ENCODE measurements around the gene KCNK5.

KCNK5 gene

GRCh38 chr6:39181333-39181732 lies 47.9 kb downstream of the KCNK5 start:
- Histone ChIP-seq H4K20me1 (no peaks in the 10 kb centered on the region), H3K9me3 (peaks cover 18% of the 10 kb centered on the region), H3K4me1 (no peaks in the 10 kb centered on the region), H3K4me2 (no peak overlapping the region), H3K4me3 (no peak overlapping the region), H3K27ac (no peak overlapping the region), H3K27me3 (no peaks in the 10 kb centered on the region), H3K36me3 (no peaks in the 10 kb centered on the region), H3K9ac (no peak overlapping the region)
- TF ChIP-seq Cebpa-rat (IDR thresholded peaks at IDR 0.05) = no peak

- no peak for TF ChIP-seq Cebpa-rat (IDR thresholded peaks at IDR 0.05)
- H3K36me3 ChIP-seq = no peaks in the 10 kb centered on the region
- no peaks in the 10 kb centered on the region for H3K4me1 ChIP-seq
- H3K4me2 ChIP-seq = no peak overlapping the region
- H3K27ac ChIP-seq = no peak overlapping the region
- H4K20me1 ChIP-seq = no peaks in the 10 kb centered on the region
- H3K9ac ChIP-seq = no peak overlapping the region
- no peaks in the 10 kb centered on the region for H3K27me3 ChIP-seq
- no peak overlapping the region for H3K4me3 ChIP-seq
- H3K9me3 ChIP-seq = peaks cover 24% of the 10 kb centered on the region
Observed at GRCh38 chr6:39178804-39179203, 50.5 kb downstream of the KCNK5 start.

- Histone ChIP-seq H3K27ac (no peak overlapping the region), H3K4me3 (no peak overlapping the region), H3K9me3 (peaks cover 24% of the 10 kb centered on the region), H3K4me1 (no peaks in the 10 kb centered on the region), H4K20me1 (no peaks in the 10 kb centered on the region), H3K36me3 (no peaks in the 10 kb centered on the region), H3K4me2 (no peak overlapping the region), H3K9ac (no peak overlapping the region), H3K27me3 (no peaks in the 10 kb centered on the region)
- no peak for TF ChIP-seq Cebpa-rat (IDR thresholded peaks at IDR 0.05)
Observed at GRCh38 chr6:39178235-39178634, 51.0 kb downstream of the KCNK5 start.

GRCh38 chr6:39177130-39177529 lies 52.1 kb downstream of the KCNK5 start:
- TF ChIP-seq Cebpa-rat (IDR thresholded peaks at IDR 0.05) = no peak
- Histone ChIP-seq H3K27me3 (no peaks in the 10 kb centered on the region), H3K9me3 (peaks cover 28% of the 10 kb centered on the region), H3K9ac (no peak overlapping the region), H3K4me2 (no peak overlapping the region), H3K4me1 (no peaks in the 10 kb centered on the region), H4K20me1 (no peaks in the 10 kb centered on the region), H3K4me3 (no peak overlapping the region), H3K27ac (no peak overlapping the region), H3K36me3 (no peaks in the 10 kb centered on the region)

GRCh38 chr6:39173270-39173669 lies 56.0 kb downstream of the KCNK5 start:
- Histone ChIP-seq H3K36me3 (no peaks in the 10 kb centered on the region), H4K20me1 (no peaks in the 10 kb centered on the region), H3K9me3 (peaks cover 39% of the 10 kb centered on the region), H3K27me3 (no peaks in the 10 kb centered on the region), H3K4me2 (no peak overlapping the region), H3K9ac (no peak overlapping the region), H3K4me3 (no peak overlapping the region), H3K27ac (no peak overlapping the region), H3K4me1 (no peaks in the 10 kb centered on the region)
- TF ChIP-seq Cebpa-rat (IDR thresholded peaks at IDR 0.05) = no peak

GRCh38 chr6:39172377-39172757 lies 56.9 kb downstream of the KCNK5 start:
- Histone ChIP-seq H4K20me1 (no peaks in the 10 kb centered on the region), H3K4me3 (no peak overlapping the region), H3K27ac (no peak overlapping the region), H3K9ac (no peak overlapping the region), H3K4me2 (no peak overlapping the region), H3K9me3 (peaks cover 30% of the 10 kb centered on the region), H3K36me3 (no peaks in the 10 kb centered on the region), H3K4me1 (no peaks in the 10 kb centered on the region), H3K27me3 (no peaks in the 10 kb centered on the region)
- TF ChIP-seq Cebpa-rat (IDR thresholded peaks at IDR 0.05) = no peak

GRCh38 chr6:39171489-39172376 lies 57.5 kb downstream of the KCNK5 start:
- Histone ChIP-seq H3K36me3 (no peaks in the 10 kb centered on the region), H3K27ac (no peak overlapping the region), H3K4me2 (no peak overlapping the region), H3K27me3 (no peaks in the 10 kb centered on the region), H3K9ac (no peak overlapping the region), H4K20me1 (no peaks in the 10 kb centered on the region), H3K4me3 (no peak overlapping the region), H3K9me3 (peaks cover 23% of the 10 kb centered on the region), H3K4me1 (no peaks in the 10 kb centered on the region)
- no peak for TF ChIP-seq Cebpa-rat (IDR thresholded peaks at IDR 0.05)

GRCh38 chr6:39170860-39171259 lies 58.4 kb downstream of the KCNK5 start:
- no peaks in the 10 kb centered on the region for H3K4me1 ChIP-seq
- peaks cover 22% of the 10 kb centered on the region for H3K9me3 ChIP-seq
- no peaks in the 10 kb centered on the region for H3K27me3 ChIP-seq
- no peak overlapping the region for H3K9ac ChIP-seq
- no peaks in the 10 kb centered on the region for H3K36me3 ChIP-seq
- no peaks in the 10 kb centered on the region for H4K20me1 ChIP-seq
- H3K4me2 ChIP-seq = no peak overlapping the region
- no peak overlapping the region for H3K4me3 ChIP-seq
- H3K27ac ChIP-seq = no peak overlapping the region
- no peak for TF ChIP-seq Cebpa-rat (IDR thresholded peaks at IDR 0.05)

GRCh38 chr6:39170389-39170788 lies 58.9 kb downstream of the KCNK5 start:
- Histone ChIP-seq H3K36me3 (no peaks in the 10 kb centered on the region), H3K9ac (no peak overlapping the region), H3K27me3 (no peaks in the 10 kb centered on the region), H3K27ac (no peak overlapping the region), H3K4me1 (no peaks in the 10 kb centered on the region), H3K4me3 (no peak overlapping the region), H3K9me3 (peaks cover 19% of the 10 kb centered on the region), H3K4me2 (no peak overlapping the region), H4K20me1 (no peaks in the 10 kb centered on the region)
- TF ChIP-seq Cebpa-rat (IDR thresholded peaks at IDR 0.05) = no peak

- Histone ChIP-seq H3K27ac (no peak overlapping the region), H3K36me3 (no peaks in the 10 kb centered on the region), H3K9me3 (peaks cover 17% of the 10 kb centered on the region), H4K20me1 (no peaks in the 10 kb centered on the region), H3K9ac (no peak overlapping the region), H3K4me3 (no peak overlapping the region), H3K27me3 (no peaks in the 10 kb centered on the region), H3K4me1 (no peaks in the 10 kb centered on the region), H3K4me2 (no peak overlapping the region)
- no peak for TF ChIP-seq Cebpa-rat (IDR thresholded peaks at IDR 0.05)
Observed at GRCh38 chr6:39169448-39170344, 59.6 kb downstream of the KCNK5 start.

Data from BLaER1 (cell line).